ENCODE measurements around the gene EMILIN3.

The EMILIN3 gene

DNA sequence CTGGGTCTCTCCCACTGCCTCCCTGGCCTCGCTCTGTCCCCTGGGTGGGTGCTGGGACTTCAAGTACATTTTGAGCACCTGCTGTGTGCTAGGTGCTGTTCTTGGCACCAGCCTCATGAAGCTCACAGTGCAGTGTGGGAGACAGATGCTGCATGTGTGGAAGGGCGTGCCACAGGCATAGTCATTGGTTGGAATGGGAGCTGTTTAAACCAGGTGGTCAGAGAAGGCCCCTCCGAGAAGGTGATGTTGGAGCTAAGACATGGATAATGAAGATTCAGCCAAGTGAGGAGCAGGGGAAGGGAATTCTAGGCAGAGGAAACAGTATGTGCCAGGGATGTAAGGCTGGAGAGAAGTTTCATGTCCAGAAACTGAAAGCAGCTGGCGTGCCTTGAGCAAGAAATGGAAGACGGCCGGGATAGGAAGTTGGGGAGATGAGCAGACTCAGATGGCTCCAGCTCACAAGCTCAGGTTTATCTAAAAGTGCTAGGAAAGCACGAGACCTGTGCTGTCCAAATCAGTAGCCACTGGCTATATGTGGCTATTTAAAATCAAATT, 16.1 kb downstream of the EMILIN3 start:
- no peaks in the 10 kb centered on the region for H3K27me3 ChIP-seq (ENCODE audit: insufficient read depth, insufficient read length)
- H3K9ac ChIP-seq (ENCODE audit: insufficient read length, low read depth): no peak overlapping the region
- peaks cover 5% of the 10 kb centered on the region for H3K4me1 ChIP-seq (ENCODE audit: insufficient read depth, insufficient read length)
- TF ChIP-seq SUZ12 (IDR thresholded peaks at IDR 0.05; ENCODE audit: extremely low read depth, insufficient read depth, insufficient read length) (no peak), ZNF274 (IDR thresholded peaks at IDR 0.05; ENCODE audit: low read depth, low read length) (no peak), YY1 (IDR thresholded peaks at IDR 0.05; ENCODE audit: insufficient read depth, insufficient read length) (no peak)
- no peaks in the 10 kb centered on the region for H3K9me3 ChIP-seq (ENCODE audit: insufficient read depth, low read length)
- no peak for DNase-seq (ENCODE audit: low read depth, low spot score)
- peaks cover 61% of the 10 kb centered on the region for H3K36me3 ChIP-seq (ENCODE audit: insufficient read depth, insufficient read length, low read length)
- H3K4me3 ChIP-seq (ENCODE audit: insufficient read length, low read depth): no peak overlapping the region

DNA sequence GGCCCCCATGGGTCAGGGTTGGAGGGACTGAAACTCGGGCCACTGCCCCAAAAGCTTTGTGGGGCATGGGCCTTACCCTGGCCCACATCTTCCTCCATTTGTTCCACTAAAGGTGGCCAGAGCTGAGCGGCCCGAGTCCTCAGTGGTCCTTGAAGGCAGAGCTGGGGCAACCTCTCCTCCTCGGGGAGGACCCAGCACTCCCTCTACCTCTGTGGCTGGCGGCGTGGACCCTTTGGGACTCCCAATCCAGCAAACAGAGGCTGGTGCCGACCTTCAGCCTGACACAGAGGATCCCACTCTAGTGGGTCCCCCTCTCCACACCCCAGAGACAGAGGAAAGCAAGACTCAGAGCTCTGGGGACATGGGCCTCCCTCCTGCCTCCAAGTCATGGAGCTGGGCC, 16.7 kb downstream of the EMILIN3 start:
- H3K27me3 ChIP-seq (ENCODE audit: insufficient read depth, insufficient read length): no peaks in the 10 kb centered on the region
- no peaks in the 10 kb centered on the region for H3K9me3 ChIP-seq (ENCODE audit: insufficient read depth, low read length)
- H3K4me3 ChIP-seq (ENCODE audit: insufficient read length, low read depth): no peak overlapping the region
- no peak overlapping the region for H3K9ac ChIP-seq (ENCODE audit: insufficient read length, low read depth)
- DNase-seq (ENCODE audit: low read depth, low spot score): no peak
- H3K4me1 ChIP-seq (ENCODE audit: insufficient read depth, insufficient read length): peaks cover 5% of the 10 kb centered on the region
- H3K36me3 ChIP-seq (ENCODE audit: insufficient read depth, insufficient read length, low read length): peaks cover 56% of the 10 kb centered on the region
- TF ChIP-seq YY1 (IDR thresholded peaks at IDR 0.05; ENCODE audit: insufficient read depth, insufficient read length): no peak
- no peak for TF ChIP-seq ZNF274 (IDR thresholded peaks at IDR 0.05; ENCODE audit: low read depth, low read length)
- no peak for TF ChIP-seq SUZ12 (IDR thresholded peaks at IDR 0.05; ENCODE audit: extremely low read depth, insufficient read depth, insufficient read length)

- H3K9me3 ChIP-seq (ENCODE audit: insufficient read depth, low read length): no peaks in the 10 kb centered on the region
- H3K9ac ChIP-seq (ENCODE audit: insufficient read length, low read depth): no peak overlapping the region
- H3K4me3 ChIP-seq (ENCODE audit: insufficient read length, low read depth): no peak overlapping the region
- no peaks in the 10 kb centered on the region for H3K27me3 ChIP-seq (ENCODE audit: insufficient read depth, insufficient read length)
- TF ChIP-seq SUZ12 (IDR thresholded peaks at IDR 0.05; ENCODE audit: extremely low read depth, insufficient read depth, insufficient read length) (no peak), YY1 (IDR thresholded peaks at IDR 0.05; ENCODE audit: insufficient read depth, insufficient read length) (no peak), ZNF274 (IDR thresholded peaks at IDR 0.05; ENCODE audit: low read depth, low read length) (no peak)
- peaks cover 52% of the 10 kb centered on the region for H3K36me3 ChIP-seq (ENCODE audit: insufficient read depth, insufficient read length, low read length)
- peaks cover 5% of the 10 kb centered on the region for H3K4me1 ChIP-seq (ENCODE audit: insufficient read depth, insufficient read length)
- no peak for DNase-seq (ENCODE audit: low read depth, low spot score)
These were observed 17.4 kb downstream of the EMILIN3 start for GRCh38 chr20:41349266-41349665.

GRCh38 chr20:41348430-41349172, 18.0 kb downstream of the EMILIN3 start:
- Histone ChIP-seq H3K9ac (ENCODE audit: insufficient read length, low read depth) (no peak overlapping the region), H3K4me3 (ENCODE audit: insufficient read length, low read depth) (no peak overlapping the region), H3K4me1 (ENCODE audit: insufficient read depth, insufficient read length) (peaks cover 5% of the 10 kb centered on the region), H3K27me3 (ENCODE audit: insufficient read depth, insufficient read length) (no peaks in the 10 kb centered on the region), H3K9me3 (ENCODE audit: insufficient read depth, low read length) (no peaks in the 10 kb centered on the region), H3K36me3 (ENCODE audit: insufficient read depth, insufficient read length, low read length) (peaks cover 52% of the 10 kb centered on the region)
- no peak for DNase-seq (ENCODE audit: low read depth, low spot score)
- TF ChIP-seq SUZ12 (IDR thresholded peaks at IDR 0.05; ENCODE audit: extremely low read depth, insufficient read depth, insufficient read length) (no peak), ZNF274 (IDR thresholded peaks at IDR 0.05; ENCODE audit: low read depth, low read length) (no peak), YY1 (IDR thresholded peaks at IDR 0.05; ENCODE audit: insufficient read depth, insufficient read length) (no peak)

DNA sequence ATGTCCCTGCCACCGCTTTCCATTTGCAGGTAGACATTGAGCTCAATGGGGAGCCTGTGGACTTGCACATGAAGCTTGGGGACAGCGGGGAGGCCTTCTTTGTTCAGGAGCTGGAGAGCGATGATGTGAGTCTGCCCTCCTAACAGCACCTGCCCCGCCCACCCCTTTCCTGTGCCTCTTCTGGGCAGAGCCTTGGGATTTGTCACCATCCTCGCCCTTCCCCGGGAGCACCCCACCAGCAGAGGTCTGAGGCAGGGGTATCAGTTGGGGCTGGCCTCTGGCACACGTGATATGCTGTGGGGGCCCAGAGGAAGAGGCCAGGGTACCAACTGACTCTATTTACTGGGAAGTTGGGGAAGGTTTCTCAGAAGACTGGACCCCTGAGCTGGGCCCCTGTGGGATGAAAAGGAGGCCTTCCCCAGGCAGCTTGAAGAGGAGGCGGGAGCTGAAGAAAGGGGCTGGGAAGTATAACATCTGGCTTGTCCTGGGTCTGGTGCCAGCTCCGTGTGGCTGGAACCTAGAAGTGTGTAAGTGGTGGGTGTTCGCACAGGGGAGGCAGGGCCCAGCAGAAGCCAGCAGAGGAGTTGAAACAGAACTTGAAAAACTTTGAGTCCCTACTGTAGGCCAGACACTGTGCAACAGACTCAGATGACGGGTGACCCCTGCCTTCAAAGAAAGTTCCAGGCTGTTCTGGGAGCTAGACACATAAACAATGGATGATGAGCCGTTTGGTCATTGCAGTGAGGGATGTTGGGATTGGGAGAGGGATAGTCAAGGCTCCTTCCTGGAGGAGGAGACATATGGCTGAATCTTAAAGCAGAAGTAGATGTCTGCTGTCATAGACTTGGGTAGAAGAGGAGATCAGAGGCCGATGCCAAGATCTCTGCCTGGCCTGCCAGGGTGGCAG, 18.8 kb downstream of the EMILIN3 start:
- TF ChIP-seq SUZ12 (IDR thresholded peaks at IDR 0.05; ENCODE audit: extremely low read depth, insufficient read depth, insufficient read length): no peak
- no peak for TF ChIP-seq YY1 (IDR thresholded peaks at IDR 0.05; ENCODE audit: insufficient read depth, insufficient read length)
- TF ChIP-seq ZNF274 (IDR thresholded peaks at IDR 0.05; ENCODE audit: low read depth, low read length): no peak
- H3K27me3 ChIP-seq (ENCODE audit: insufficient read depth, insufficient read length): no peaks in the 10 kb centered on the region
- H3K4me3 ChIP-seq (ENCODE audit: insufficient read length, low read depth): no peak overlapping the region
- no peaks in the 10 kb centered on the region for H3K9me3 ChIP-seq (ENCODE audit: insufficient read depth, low read length)
- H3K4me1 ChIP-seq (ENCODE audit: insufficient read depth, insufficient read length): peaks cover 5% of the 10 kb centered on the region
- peaks cover 47% of the 10 kb centered on the region for H3K36me3 ChIP-seq (ENCODE audit: insufficient read depth, insufficient read length, low read length)
- no peak for DNase-seq (ENCODE audit: low read depth, low spot score)
- H3K9ac ChIP-seq (ENCODE audit: insufficient read length, low read depth): no peak overlapping the region

GRCh38 chr20:41345729-41346067, 20.9 kb downstream of the EMILIN3 start:
- Histone ChIP-seq H3K9me3 (ENCODE audit: insufficient read depth, low read length) (no peaks in the 10 kb centered on the region), H3K36me3 (ENCODE audit: insufficient read depth, insufficient read length, low read length) (peaks cover 33% of the 10 kb centered on the region), H3K27me3 (ENCODE audit: insufficient read depth, insufficient read length) (no peaks in the 10 kb centered on the region), H3K4me1 (ENCODE audit: insufficient read depth, insufficient read length) (peaks cover 11% of the 10 kb centered on the region), H3K9ac (ENCODE audit: insufficient read length, low read depth) (peak overlapping the region; percentile 8), H3K4me3 (ENCODE audit: insufficient read length, low read depth) (no peak overlapping the region)
- TF ChIP-seq YY1 (IDR thresholded peaks at IDR 0.05; ENCODE audit: insufficient read depth, insufficient read length): no peak
- no peak for TF ChIP-seq ZNF274 (IDR thresholded peaks at IDR 0.05; ENCODE audit: low read depth, low read length)
- TF ChIP-seq SUZ12 (IDR thresholded peaks at IDR 0.05; ENCODE audit: extremely low read depth, insufficient read depth, insufficient read length): no peak
- DNase-seq (ENCODE audit: low read depth, low spot score): no peak
